Measurements from ENCODE around the gene PTPN4.

DNA sequence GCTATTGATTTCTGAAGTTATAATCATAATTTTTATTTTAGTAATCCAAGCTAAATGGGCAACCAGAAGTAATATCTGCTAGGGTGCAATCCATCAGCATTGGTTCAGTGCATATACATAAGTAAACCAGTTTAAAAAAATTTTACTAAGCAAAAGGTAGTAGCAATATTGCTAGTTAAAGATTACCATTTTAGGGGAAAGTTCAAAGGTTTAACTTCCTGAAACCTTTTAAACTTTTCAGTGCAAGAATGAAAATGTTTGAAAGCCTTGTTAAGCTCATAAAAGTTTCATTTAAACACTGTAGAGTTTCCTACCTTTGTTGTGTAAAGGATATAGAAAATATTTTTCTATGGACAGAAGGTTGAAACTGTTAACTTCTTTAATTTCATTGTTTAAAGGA is 222.2 kb downstream of the PTPN4 start:
- TF ChIP-seq, protein P1, sequence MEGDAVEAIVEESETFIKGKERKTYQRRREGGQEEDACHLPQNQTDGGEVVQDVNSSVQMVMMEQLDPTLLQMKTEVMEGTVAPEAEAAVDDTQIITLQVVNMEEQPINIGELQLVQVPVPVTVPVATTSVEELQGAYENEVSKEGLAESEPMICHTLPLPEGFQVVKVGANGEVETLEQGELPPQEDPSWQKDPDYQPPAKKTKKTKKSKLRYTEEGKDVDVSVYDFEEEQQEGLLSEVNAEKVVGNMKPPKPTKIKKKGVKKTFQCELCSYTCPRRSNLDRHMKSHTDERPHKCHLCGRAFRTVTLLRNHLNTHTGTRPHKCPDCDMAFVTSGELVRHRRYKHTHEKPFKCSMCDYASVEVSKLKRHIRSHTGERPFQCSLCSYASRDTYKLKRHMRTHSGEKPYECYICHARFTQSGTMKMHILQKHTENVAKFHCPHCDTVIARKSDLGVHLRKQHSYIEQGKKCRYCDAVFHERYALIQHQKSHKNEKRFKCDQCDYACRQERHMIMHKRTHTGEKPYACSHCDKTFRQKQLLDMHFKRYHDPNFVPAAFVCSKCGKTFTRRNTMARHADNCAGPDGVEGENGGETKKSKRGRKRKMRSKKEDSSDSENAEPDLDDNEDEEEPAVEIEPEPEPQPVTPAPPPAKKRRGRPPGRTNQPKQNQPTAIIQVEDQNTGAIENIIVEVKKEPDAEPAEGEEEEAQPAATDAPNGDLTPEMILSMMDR (IDR thresholded peaks at IDR 0.05 in 2 of 3, conservative IDR thresholded peaks at IDR 0.05 in 1 of 3; ENCODE audit: control insufficient read depth in 2 of 3, extremely low read depth in 1 of 3, insufficient read depth in 1 of 3, low read depth in 3 of 3, low read length in 3 of 3): no peak
- TF ChIP-seq TBL1XR1 (IDR thresholded peaks at IDR 0.05; ENCODE audit: low read depth, low read length) (no peak), GABPA (IDR thresholded peaks at IDR 0.05; ENCODE audit: low read depth) (no peak), POLR2AphosphoS5 (IDR thresholded peaks at IDR 0.05; ENCODE audit: low read length) (no peak), EZH2 (IDR thresholded peaks at IDR 0.05; ENCODE audit: borderline replicate concordance, control insufficient read depth, low read depth, low read length) (no peak), MXI1 (IDR thresholded peaks at IDR 0.05; ENCODE audit: low read depth, low read length) (no peak), ZNF274 (IDR thresholded peaks at IDR 0.05; ENCODE audit: insufficient read depth, insufficient read length) (no peak), SIX5 (IDR thresholded peaks at IDR 0.05; ENCODE audit: low read depth, low read length, severe bottlenecking) (no peak), TCF7 (IDR thresholded peaks at IDR 0.05; ENCODE audit: borderline replicate concordance) (no peak), USF2 (IDR thresholded peaks at IDR 0.05; ENCODE audit: borderline replicate concordance, low read depth, low read length) (no peak), HDAC6 (IDR thresholded peaks at IDR 0.05; ENCODE audit: unreplicated experiment) (no peak), TAF1 (IDR thresholded peaks at IDR 0.05; ENCODE audit: borderline replicate concordance, low read depth, low read length) (no peak)
- TF ChIP-seq, protein P2, sequence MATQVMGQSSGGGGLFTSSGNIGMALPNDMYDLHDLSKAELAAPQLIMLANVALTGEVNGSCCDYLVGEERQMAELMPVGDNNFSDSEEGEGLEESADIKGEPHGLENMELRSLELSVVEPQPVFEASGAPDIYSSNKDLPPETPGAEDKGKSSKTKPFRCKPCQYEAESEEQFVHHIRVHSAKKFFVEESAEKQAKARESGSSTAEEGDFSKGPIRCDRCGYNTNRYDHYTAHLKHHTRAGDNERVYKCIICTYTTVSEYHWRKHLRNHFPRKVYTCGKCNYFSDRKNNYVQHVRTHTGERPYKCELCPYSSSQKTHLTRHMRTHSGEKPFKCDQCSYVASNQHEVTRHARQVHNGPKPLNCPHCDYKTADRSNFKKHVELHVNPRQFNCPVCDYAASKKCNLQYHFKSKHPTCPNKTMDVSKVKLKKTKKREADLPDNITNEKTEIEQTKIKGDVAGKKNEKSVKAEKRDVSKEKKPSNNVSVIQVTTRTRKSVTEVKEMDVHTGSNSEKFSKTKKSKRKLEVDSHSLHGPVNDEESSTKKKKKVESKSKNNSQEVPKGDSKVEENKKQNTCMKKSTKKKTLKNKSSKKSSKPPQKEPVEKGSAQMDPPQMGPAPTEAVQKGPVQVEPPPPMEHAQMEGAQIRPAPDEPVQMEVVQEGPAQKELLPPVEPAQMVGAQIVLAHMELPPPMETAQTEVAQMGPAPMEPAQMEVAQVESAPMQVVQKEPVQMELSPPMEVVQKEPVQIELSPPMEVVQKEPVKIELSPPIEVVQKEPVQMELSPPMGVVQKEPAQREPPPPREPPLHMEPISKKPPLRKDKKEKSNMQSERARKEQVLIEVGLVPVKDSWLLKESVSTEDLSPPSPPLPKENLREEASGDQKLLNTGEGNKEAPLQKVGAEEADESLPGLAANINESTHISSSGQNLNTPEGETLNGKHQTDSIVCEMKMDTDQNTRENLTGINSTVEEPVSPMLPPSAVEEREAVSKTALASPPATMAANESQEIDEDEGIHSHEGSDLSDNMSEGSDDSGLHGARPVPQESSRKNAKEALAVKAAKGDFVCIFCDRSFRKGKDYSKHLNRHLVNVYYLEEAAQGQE (IDR thresholded peaks at IDR 0.05; ENCODE audit: low read depth, low read length): no peak

Data from GM12878 (cell line).